Ishikawa (cell line): Measurements from ENCODE around the gene OR14C36.

Source experiments
- CEBPB ChIP-seq: IDR thresholded peaks from 2 replicates; pipeline ENCODE4 v1.6.1; 2012
- NFIC ChIP-seq: IDR thresholded peaks from 2 replicates; pipeline ENCODE4 v1.6.1; 2012
- USF1 ChIP-seq: IDR thresholded peaks from 2 replicates; pipeline ENCODE4 v1.6.1; 2012
- YY1 ChIP-seq: IDR thresholded peaks from 2 replicates; pipeline ENCODE4 v1.6.1; 2012; ENCODE audit warnings: low read depth

- no peak for TF ChIP-seq CEBPB
- no peak for TF ChIP-seq USF1
- no peak for TF ChIP-seq NFIC
- no peak for TF ChIP-seq YY1
These were observed 24.1 kb upstream of the OR14C36 start, which contains the start of gene OR2M7 for GRCh38 chr1:248324468-248324867.
